ENCODE measurements around the gene PARVB. TPM values are rescaled to one million over a fixed set of nuclear protein-coding genes. Genes with fewer than 3 reads are reported as not detected.

The PARVB gene
- total and polyA plus RNA-seq, 2 of the 8 experiments (the other 6 are each of a cell fraction or from before 2014, with no cell fraction given) = 14.5 to 18.6 TPM

- Histone ChIP-seq H3K4ac (replicated peaks; ENCODE audit: insufficient read length, low read depth, low read length) (no peak overlapping the region), H2AK5ac (ENCODE audit: low read depth, low read length) (no peak overlapping the region), H2BK20ac (ENCODE audit: low read length) (no peak overlapping the region), H2BK15ac (ENCODE audit: low read length) (no peak overlapping the region), H4K8ac (ENCODE audit: extremely low read depth, insufficient read depth, low read length) (no peak overlapping the region), H3K23ac (ENCODE audit: insufficient read length) (no peak overlapping the region), H4K5ac (ENCODE audit: insufficient read length, low read depth, low read length) (no peak overlapping the region), H4K91ac (replicated peaks; ENCODE audit: insufficient read length, low read length) (no peak overlapping the region), H3K79me1 (ENCODE audit: low read depth, low read length) (no peaks in the 10 kb centered on the region), H3K9ac (replicated peaks in 1 of 4; ENCODE audit: extremely low read depth in 1 of 4, low read depth in 3 of 4, low read length in 3 of 4) (no peak overlapping the region), H3K14ac (ENCODE audit: insufficient read length) (no peak overlapping the region), H3K27ac (ENCODE audit: low read depth, low read length) (no peak overlapping the region), H3K36me3 (ENCODE audit: control insufficient read depth in 2 of 4, insufficient read depth in 4 of 4, low read length in 3 of 4) (0 out of 8 replicates have a peak, but pooled peaks cover 0 to 2% (median 0%) of the 10 kb centered on the region in 4 experiments), H3K27me3 (replicated peaks in 1 of 4; ENCODE audit: control insufficient read depth in 3 of 4, extremely low read depth in 1 of 4, insufficient read depth in 3 of 4, low read length in 3 of 4) (no peaks in the 10 kb centered on the region), H3K4me3 (ENCODE audit: extremely low read depth in 1 of 4, insufficient read depth in 2 of 4, low read depth in 3 of 4, low read length in 4 of 4) (no peak overlapping the region), H3K9me3 (ENCODE audit: insufficient read depth in 2 of 2, low read depth in 1 of 2, low read length in 1 of 2) (peaks cover 13 to 16% of the 10 kb centered on the region in 2 experiments), H3K56ac (replicated peaks; ENCODE audit: insufficient read length, low read depth, low read length) (no peak overlapping the region), H3K79me2 (ENCODE audit: control insufficient read depth in 1 of 2, insufficient read depth in 2 of 2, low read length in 2 of 2) (no peaks in the 10 kb centered on the region), H2BK5ac (ENCODE audit: low read depth, low read length) (no peak overlapping the region), H2BK120ac (replicated peaks; ENCODE audit: low read depth, low read length) (no peak overlapping the region), H3K4me2 (ENCODE audit: insufficient read depth in 1 of 2, low read depth in 2 of 2, low read length in 2 of 2) (no peak overlapping the region), H2BK12ac (ENCODE audit: low read depth, low read length) (no peak overlapping the region), H3K18ac (ENCODE audit: extremely low read depth, low read length) (no peak overlapping the region), H2AFZ (ENCODE audit: low read length) (no peak overlapping the region), H3K23me2 (ENCODE audit: low read depth, low read length) (no peaks in the 10 kb centered on the region), H4K20me1 (replicated peaks in 1 of 2; ENCODE audit: control insufficient read depth in 1 of 2, insufficient read depth in 2 of 2, low read length in 2 of 2) (no peaks in the 10 kb centered on the region), H3K4me1 (replicated peaks in 1 of 4; ENCODE audit: control insufficient read depth in 3 of 4, insufficient read depth in 4 of 4, low read length in 3 of 4) (peaks cover 0 to 5% (median under 1%) of the 10 kb centered on the region in 4 experiments; a peak in 4 of 7 replicates)
- WGBS, 2 experiments (ENCODE audit: extremely low coverage in 1 of 2, insufficient coverage in 1 of 2, insufficient read length in 1 of 2, insufficient replicate concordance in 2 of 2, low coverage in 1 of 2, low lambda C conversion rate in 2 of 2, missing lambda C conversion rate in 1 of 2) = 86% methylated on average over 1 of the region's 1 CpG; no CpG with 5 or more reads in 1 of the 2 experiments
- DNase-seq (ENCODE audit: low read depth in 1 of 2, low spot score in 2 of 2) (no peak), FAIRE-seq (no peak)
- POLR2A ChIA-PET (ENCODE audit: partially characterized antibody) = no interaction called here
- CTCF ChIA-PET (ENCODE audit: partially characterized antibody) = interaction anchor here (0.6 to 1.7 kb wide), 3 partner anchors 8 to 101 kb away, joined by 3 read pairs; no protein-coding TSS in a partner anchor
- TF ChIP-seq MAX (IDR thresholded peaks at IDR 0.05) (no peak), HDAC2 (IDR thresholded peaks at IDR 0.05; ENCODE audit: borderline replicate concordance in 1 of 2, low read depth in 2 of 2, low read length in 2 of 2) (no peak), USF2 (IDR thresholded peaks at IDR 0.05; ENCODE audit: low read length) (no peak), EGR1 (IDR thresholded peaks at IDR 0.05; ENCODE audit: borderline replicate concordance, low read depth, low read length) (no peak), POU5F1 (IDR thresholded peaks at IDR 0.05; ENCODE audit: low read depth, low read length) (no peak), HDAC6 (IDR thresholded peaks at IDR 0.05; ENCODE audit: low read depth, low read length) (no peak), TAF7 (optimal IDR thresholded peaks at IDR 0.05; ENCODE audit: borderline replicate concordance, low read depth, low read length) (no peak), TEAD4 (IDR thresholded peaks at IDR 0.05; ENCODE audit: low read depth, low read length) (no peak), RXRA (IDR thresholded peaks at IDR 0.05; ENCODE audit: insufficient read depth, low read depth, low read length) (no peak), SIN3A (conservative IDR thresholded peaks at IDR 0.05 in 1 of 2, IDR thresholded peaks at IDR 0.05 in 1 of 2; ENCODE audit: low read depth in 1 of 2, low read length in 2 of 2) (no peak), SUZ12 (IDR thresholded peaks at IDR 0.05; ENCODE audit: low read length) (no peak), GTF2F1 (IDR thresholded peaks at IDR 0.05; ENCODE audit: borderline replicate concordance, low read depth, low read length) (no peak)
Measured at GRCh38 chr22:44127356-44127755, 103.3 kb downstream of the PARVB start.
